Calu3 (cell line): ENCODE results near the gene MAGI1. TPM values are rescaled to one million over a fixed set of nuclear protein-coding genes. Genes with fewer than 3 reads are reported as not detected.
A peak's percentile ranks its signal among the peaks of the same experiment; 100 is the strongest.

ENCODE experiments used
- BruUV-seq: library from RNA; stranded (reverse); fragments of 400-500 nt; replicated peaks from 2 replicates; lab custom pipeline; 2021; lab: Mats Ljungman, UMichigan
- CTCF ChIA-PET: fragments of 300-600 bp; sonication (Branson Sonifier 250); formaldehyde crosslinking; loops from one replicate; lab custom pipeline; 2022; ENCODE audit warnings: antibody characterized with exemption; lab: Charles Lee
- DNase-seq: peaks from one replicate; pipeline ENCODE4 v3.0.0; 2022
- H3K27ac Mint-ChIP-seq: one replicate; pipeline ENCODE4 v1.8.0; 2022; ENCODE audit warnings: mixed read lengths; ENCODE audit not compliant: unreplicated experiment
- H3K27me3 Mint-ChIP-seq: one replicate; pipeline ENCODE4 v1.8.0; 2022; ENCODE audit warnings: mixed read lengths; ENCODE audit not compliant: unreplicated experiment
- H3K36me3 Mint-ChIP-seq: one replicate; pipeline ENCODE4 v1.8.0; 2022; ENCODE audit warnings: mild to moderate bottlenecking, moderate library complexity, mixed read lengths; ENCODE audit not compliant: insufficient read depth, unreplicated experiment
- H3K4me1 Mint-ChIP-seq: one replicate; pipeline ENCODE4 v1.8.0; 2022; ENCODE audit warnings: mild to moderate bottlenecking, low read depth, mixed read lengths; ENCODE audit not compliant: unreplicated experiment
- H3K4me3 Mint-ChIP-seq: one replicate; pipeline ENCODE4 v1.8.0; 2022; ENCODE audit warnings: mild to moderate bottlenecking, low read depth, moderate library complexity, mixed read lengths; ENCODE audit not compliant: unreplicated experiment
- H3K9me3 Mint-ChIP-seq: one replicate; pipeline ENCODE4 v1.8.0; 2022; ENCODE audit warnings: low read depth, mixed read lengths; ENCODE audit not compliant: unreplicated experiment
- intact Hi-C: fragments of 100-400 bp; cut with micrococcal nuclease; formaldehyde crosslinking; loops from one replicate; pipeline ENCODE4 v1.10.0; 2022; ENCODE audit not compliant: unreplicated experiment
- total RNA-seq: library from RNA; stranded (reverse); gene quantifications from 2 replicates; pipeline ENCODE4 v1.2.3, GENCODE V29; 2022
- TF ChIP-seq, protein P1 (sequence below): fragments of 200-600 bp; IDR thresholded peaks from one replicate; pipeline ENCODE4 v1.8.0; 2022; ENCODE audit warnings: antibody characterized with exemption; ENCODE audit not compliant: unreplicated experiment

The MAGI1 gene
- total RNA-seq, 1 experiment from 2014 or later: 76.4 TPM

DNA sequence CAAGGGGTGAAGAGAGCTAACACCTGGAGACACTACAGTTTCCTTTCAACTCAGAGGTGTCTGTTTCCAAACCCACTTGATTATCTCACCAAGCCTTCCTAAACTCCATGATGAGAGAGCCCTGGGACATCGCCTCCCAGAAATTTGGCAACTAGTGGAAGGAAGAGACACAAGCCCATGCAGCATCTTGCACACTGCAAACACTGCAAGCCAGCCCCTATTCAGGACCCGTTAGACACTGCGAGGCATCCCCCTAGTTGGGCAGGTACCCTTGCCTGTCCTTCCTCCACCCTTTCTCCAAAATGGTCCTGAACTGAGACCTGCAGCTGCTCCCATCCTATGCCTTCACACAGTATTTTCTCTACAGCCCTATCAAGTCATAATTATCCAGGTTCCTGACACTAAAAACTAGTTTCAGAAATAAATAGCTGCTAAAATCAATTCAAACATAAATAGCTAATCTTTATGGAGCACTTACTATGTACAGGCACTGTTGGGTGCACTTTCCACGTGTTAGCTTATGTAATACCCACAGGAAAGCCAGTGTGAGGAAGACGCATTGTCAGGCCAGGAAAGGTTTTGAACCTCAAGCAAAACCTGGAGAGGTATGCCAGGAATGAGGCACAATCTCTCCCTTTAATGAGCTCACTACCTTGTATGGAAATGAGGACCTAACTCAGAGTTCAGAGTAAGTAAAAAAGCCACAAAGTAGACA is 2.8 kb downstream of the MAGI1 start:
- CTCF ChIA-PET: interaction anchor here (0.5 to 2.3 kb wide), 9 partner anchors 72 to 200 kb away, joined by 3 to 12 read pairs (median 4); no protein-coding TSS in a partner anchor
- H3K4me1 Mint-ChIP-seq: peaks cover 28% of the 10 kb centered on the region
- H3K4me3 Mint-ChIP-seq: peak overlapping the region; percentile 72
- intact Hi-C loops: loop anchor here (2.0 to 10.0 kb wide), 7 partner anchors 39 to 251 kb away; no protein-coding TSS in a partner anchor
- TF ChIP-seq, protein P1, sequence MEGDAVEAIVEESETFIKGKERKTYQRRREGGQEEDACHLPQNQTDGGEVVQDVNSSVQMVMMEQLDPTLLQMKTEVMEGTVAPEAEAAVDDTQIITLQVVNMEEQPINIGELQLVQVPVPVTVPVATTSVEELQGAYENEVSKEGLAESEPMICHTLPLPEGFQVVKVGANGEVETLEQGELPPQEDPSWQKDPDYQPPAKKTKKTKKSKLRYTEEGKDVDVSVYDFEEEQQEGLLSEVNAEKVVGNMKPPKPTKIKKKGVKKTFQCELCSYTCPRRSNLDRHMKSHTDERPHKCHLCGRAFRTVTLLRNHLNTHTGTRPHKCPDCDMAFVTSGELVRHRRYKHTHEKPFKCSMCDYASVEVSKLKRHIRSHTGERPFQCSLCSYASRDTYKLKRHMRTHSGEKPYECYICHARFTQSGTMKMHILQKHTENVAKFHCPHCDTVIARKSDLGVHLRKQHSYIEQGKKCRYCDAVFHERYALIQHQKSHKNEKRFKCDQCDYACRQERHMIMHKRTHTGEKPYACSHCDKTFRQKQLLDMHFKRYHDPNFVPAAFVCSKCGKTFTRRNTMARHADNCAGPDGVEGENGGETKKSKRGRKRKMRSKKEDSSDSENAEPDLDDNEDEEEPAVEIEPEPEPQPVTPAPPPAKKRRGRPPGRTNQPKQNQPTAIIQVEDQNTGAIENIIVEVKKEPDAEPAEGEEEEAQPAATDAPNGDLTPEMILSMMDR: no peak
- BruUV-seq: TSS peak; percentile 7
- H3K36me3 Mint-ChIP-seq: peaks cover 58% of the 10 kb centered on the region
- peak overlapping the region; percentile 42 for H3K27ac Mint-ChIP-seq
- no peaks in the 10 kb centered on the region for H3K9me3 Mint-ChIP-seq
- peak; percentile 21 for DNase-seq
- H3K27me3 Mint-ChIP-seq: no peaks in the 10 kb centered on the region

DNA sequence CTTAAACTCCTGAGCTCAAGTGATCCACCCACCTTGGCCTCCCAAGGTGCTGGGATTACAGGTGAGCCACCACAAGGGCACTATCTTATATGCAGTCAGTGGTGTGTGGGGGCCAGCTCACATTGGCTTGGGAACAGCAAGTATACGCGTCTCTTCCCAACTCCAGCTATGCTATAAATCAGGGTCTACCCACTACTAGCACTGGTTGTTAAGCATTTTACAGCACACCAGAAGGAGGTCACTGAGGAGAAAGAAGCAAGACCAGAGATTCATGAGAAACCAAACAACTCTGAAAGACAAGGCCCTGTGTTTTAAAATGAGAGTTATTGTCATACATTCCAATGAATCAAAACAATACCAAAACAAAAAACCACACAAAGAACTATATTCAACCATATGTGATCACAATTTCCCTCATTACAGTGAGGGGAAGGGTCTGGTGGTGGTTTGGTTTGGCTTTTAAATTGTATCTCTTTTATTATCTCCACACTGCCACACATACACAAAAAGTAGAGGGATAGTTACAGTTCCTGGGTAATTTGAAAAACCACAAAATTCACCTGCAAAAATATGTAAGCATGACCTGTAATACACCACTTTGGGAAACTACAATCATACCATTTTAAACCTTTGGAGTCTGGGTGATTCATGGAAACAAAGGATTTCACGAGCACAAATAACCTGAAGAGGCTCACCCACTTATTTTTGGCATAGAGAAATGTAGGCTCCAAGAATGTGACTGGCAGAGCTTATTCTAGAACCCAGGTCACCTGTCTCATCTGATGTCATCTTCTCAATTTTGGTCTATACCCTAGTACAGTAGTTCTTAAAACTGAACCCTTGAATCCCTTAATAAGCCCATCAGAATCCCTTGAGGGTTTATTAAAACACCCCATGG is 5.2 kb downstream of the MAGI1 start:
- H3K27ac Mint-ChIP-seq: no peak overlapping the region

DNA sequence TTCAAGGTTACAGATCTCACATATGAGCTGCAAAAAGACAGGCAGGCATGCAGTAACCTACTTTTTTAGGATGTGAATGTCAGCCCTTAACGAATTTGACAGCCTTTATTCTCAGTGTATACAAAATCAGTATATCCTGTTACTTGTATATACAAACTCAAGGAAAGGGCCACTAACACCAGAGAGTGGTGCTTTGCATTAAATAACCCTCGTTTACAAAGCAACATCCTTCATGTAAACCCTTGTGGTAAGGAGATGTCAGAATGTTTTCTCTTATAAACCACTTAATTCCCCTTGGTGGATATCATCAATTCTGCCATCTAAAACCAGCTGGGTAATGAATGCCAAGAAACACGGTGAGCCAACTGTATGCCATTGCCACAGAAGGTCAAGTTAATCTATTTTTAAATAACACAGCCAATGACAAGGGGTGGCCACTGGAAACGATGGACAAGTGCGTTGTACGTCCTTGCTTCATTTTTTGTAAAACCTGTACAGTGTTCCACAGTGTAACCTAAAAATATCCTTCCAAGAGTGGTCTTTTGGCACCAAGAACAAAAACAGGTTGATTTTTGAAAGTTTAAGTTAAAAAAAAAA is 7.5 kb downstream of the MAGI1 start:
- BruUV-seq: no TSS peak
- H3K27me3 Mint-ChIP-seq: no peaks in the 10 kb centered on the region
- peaks cover 33% of the 10 kb centered on the region for H3K4me1 Mint-ChIP-seq
- CTCF ChIA-PET: no interaction called here
- no peaks in the 10 kb centered on the region for H3K9me3 Mint-ChIP-seq
- H3K27ac Mint-ChIP-seq: no peak overlapping the region
- DNase-seq: no peak
- intact Hi-C loops: loop anchor here (10.0 kb wide), 2 partner anchors 106 to 246 kb away; no protein-coding TSS in a partner anchor
- H3K4me3 Mint-ChIP-seq: no peak overlapping the region
- TF ChIP-seq, protein P1: no peak
- H3K36me3 Mint-ChIP-seq: peaks cover 19% of the 10 kb centered on the region

More for the DNA sequence above, 5.2 kb downstream of the MAGI1 start:
- TF ChIP-seq, protein P1: no peak
- no peak overlapping the region for H3K4me3 Mint-ChIP-seq
- TSS peak; percentile 1 for BruUV-seq
- H3K36me3 Mint-ChIP-seq: peaks cover 42% of the 10 kb centered on the region
- no peaks in the 10 kb centered on the region for H3K9me3 Mint-ChIP-seq
- H3K4me1 Mint-ChIP-seq: peaks cover 35% of the 10 kb centered on the region
- intact Hi-C loops: loop anchor here (10.0 kb wide), 2 partner anchors 109 to 249 kb away; no protein-coding TSS in a partner anchor
- no peak for DNase-seq
- no peaks in the 10 kb centered on the region for H3K27me3 Mint-ChIP-seq
- CTCF ChIA-PET: interaction anchor here (0.6 kb wide), 1 partner anchor 932 kb away, joined by 3 read pairs; no protein-coding TSS in a partner anchor

DNA sequence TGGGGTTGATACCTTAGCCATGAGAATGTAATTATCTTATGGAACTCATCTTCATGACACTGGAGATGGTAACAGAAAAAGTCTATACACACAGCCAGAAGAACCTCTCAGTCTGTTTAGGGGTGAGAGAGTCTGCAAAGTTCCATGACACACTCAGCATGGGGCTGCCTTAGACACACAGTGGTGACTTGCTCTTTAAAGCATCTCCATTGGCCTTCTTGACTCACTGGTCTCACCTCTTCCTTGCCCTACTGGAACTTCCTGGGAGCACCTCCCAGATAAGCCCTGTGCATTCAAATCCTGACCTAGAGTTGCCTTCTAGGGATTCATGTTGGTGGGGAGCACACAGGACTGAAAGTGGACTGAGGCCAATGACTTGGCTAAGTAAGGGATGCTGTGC is 9.3 kb downstream of the MAGI1 start:
- peaks cover 2% of the 10 kb centered on the region for H3K36me3 Mint-ChIP-seq
- TF ChIP-seq, protein P1: no peak
- no peaks in the 10 kb centered on the region for H3K27me3 Mint-ChIP-seq
- intact Hi-C loops: no loop called here
- no peak overlapping the region for H3K27ac Mint-ChIP-seq
- H3K4me1 Mint-ChIP-seq: peaks cover 16% of the 10 kb centered on the region
- DNase-seq: no peak
- BruUV-seq: no TSS peak
- CTCF ChIA-PET: interaction anchor here (0.7 kb wide), 1 partner anchor 34 kb away, joined by 3 read pairs; no protein-coding TSS in a partner anchor
- no peaks in the 10 kb centered on the region for H3K9me3 Mint-ChIP-seq
- no peak overlapping the region for H3K4me3 Mint-ChIP-seq
